DOHH2 (cell line): ENCODE measurements around the gene ANKS3.

Source experiments
- H3F3A ChIP-seq: fragments of 200-600 bp; sonication (generic), shearing (Covaris generic); 2 replicates; pipeline ENCODE4 v1.6.0; 2016; ENCODE audit warnings: antibody characterized with exemption, mild to moderate bottlenecking; ENCODE audit not compliant: control insufficient read depth, insufficient read depth
- H3K27ac ChIP-seq: fragments of 200-600 bp; sonication (generic); 2 replicates; pipeline ENCODE4 v1.5.1; 2014; ENCODE audit warnings: low read depth, mild to moderate bottlenecking, low read length, moderate library complexity
- H3K27me3 ChIP-seq: fragments of 200-600 bp; sonication (generic); 2 replicates; pipeline ENCODE4 v1.6.1; 2014; ENCODE audit warnings: mild to moderate bottlenecking, low read length, mixed read lengths; ENCODE audit not compliant: control insufficient read depth
- H3K36me3 ChIP-seq: fragments of 200-600 bp; sonication (generic); 2 replicates; pipeline ENCODE4 v1.6.1; 2014; ENCODE audit warnings: mild to moderate bottlenecking, low read length, moderate library complexity, mixed read lengths; ENCODE audit not compliant: control insufficient read depth
- H3K4me1 ChIP-seq: fragments of 200-600 bp; sonication (generic); 2 replicates; pipeline ENCODE4 v1.6.1; 2014; ENCODE audit warnings: mild to moderate bottlenecking, low read length, mixed read lengths; ENCODE audit not compliant: control insufficient read depth
- H3K4me2 ChIP-seq: fragments of 200-600 bp; sonication (generic); 2 replicates; pipeline ENCODE4 v1.6.0; 2014; ENCODE audit warnings: mild to moderate bottlenecking, low read length, moderate library complexity
- H3K4me3 ChIP-seq: fragments of 200-600 bp; sonication (generic); 2 replicates; pipeline ENCODE4 v1.5.1; 2014; ENCODE audit warnings: mild to moderate bottlenecking, low read length, mixed read lengths
- H3K79me2 ChIP-seq: fragments of 200-600 bp; sonication (generic); 2 replicates; pipeline ENCODE4 v1.6.1; 2014; ENCODE audit warnings: mild to moderate bottlenecking, low read length, mixed read lengths; ENCODE audit not compliant: control insufficient read depth
- H3K9me2 ChIP-seq: fragments of 200-600 bp; sonication (generic); replicated peaks from 2 replicates; pipeline ENCODE4 v1.6.1; 2014; ENCODE audit warnings: mild to moderate bottlenecking, low read length, mixed read lengths; ENCODE audit not compliant: control insufficient read depth
- H3K9me3 ChIP-seq: fragments of 200-600 bp; sonication (generic); 2 replicates; pipeline ENCODE4 v1.6.1; 2014; ENCODE audit warnings: antibody characterized with exemption, low read length, mixed read lengths; ENCODE audit not compliant: control insufficient read depth, insufficient read depth
- H4K20me1 ChIP-seq: fragments of 200-600 bp; sonication (generic); 2 replicates; pipeline ENCODE4 v1.6.0; 2014; ENCODE audit warnings: low read depth, mild to moderate bottlenecking, antibody characterized with exemption, low read length, moderate library complexity; ENCODE audit not compliant: control insufficient read depth, insufficient read depth
- CTCF ChIP-seq: fragments of 200-600 bp; sonication (generic); IDR thresholded peaks from one replicate; pipeline ENCODE4 v1.5.1; 2014; ENCODE audit warnings: antibody characterized with exemption, mild to moderate bottlenecking, low read depth, low read length; ENCODE audit not compliant: poor library complexity, severe bottlenecking
- EZH2phosphoT487 ChIP-seq: fragments of 200-600 bp; sonication (generic); IDR thresholded peaks from 2 replicates; pipeline ENCODE4 v1.6.1; 2017; ENCODE audit warnings: borderline replicate concordance, mild to moderate bottlenecking, antibody characterized with exemption, low read length, moderate library complexity, mixed read lengths

Gene ANKS3

DNA sequence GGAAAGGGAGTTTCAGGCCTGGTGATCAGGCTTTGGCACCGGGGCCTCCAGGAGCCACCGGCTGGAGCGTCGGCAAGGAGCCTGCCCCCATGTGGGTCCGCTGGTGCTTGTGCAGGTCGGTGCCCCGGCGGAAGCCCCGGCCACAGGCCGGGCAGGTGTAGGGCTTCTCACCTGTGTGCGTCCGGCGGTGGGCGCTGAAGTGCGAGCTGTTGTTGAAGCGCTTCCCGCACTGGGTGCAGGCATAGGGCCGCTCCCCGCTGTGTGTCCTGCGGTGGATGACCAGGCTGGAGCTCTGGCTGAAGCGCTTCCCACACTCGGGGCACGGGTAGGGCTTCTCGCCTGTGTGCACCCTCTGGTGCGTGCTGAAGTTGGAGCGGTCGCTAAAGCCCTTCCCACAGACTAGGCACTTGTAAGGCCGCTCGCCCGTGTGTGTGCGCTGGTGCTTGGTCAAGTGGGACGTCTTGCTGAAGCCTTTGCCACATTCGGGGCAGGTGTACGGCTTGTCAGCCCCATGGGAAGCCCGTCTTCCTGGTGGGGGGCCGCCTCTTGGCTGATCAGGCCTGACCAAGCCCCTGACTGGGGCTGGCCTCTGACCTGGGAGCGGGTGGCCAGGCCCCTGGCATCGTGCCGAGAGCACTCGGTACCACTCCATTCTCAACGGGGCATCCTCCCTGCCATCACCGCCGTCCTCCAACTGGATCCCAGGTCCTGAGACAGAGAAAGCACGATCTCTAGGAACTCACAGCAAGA lies 18.5 kb upstream of the ANKS3 start:
- Histone ChIP-seq H3K4me1 (peaks cover 13% of the 10 kb centered on the region), H3K9me2 (no peaks in the 10 kb centered on the region), H3K27me3 (no peaks in the 10 kb centered on the region), H3K27ac (no peak overlapping the region), H3K4me3 (no peak overlapping the region), H3F3A (no peaks in the 10 kb centered on the region), H4K20me1 (no peaks in the 10 kb centered on the region), H3K4me2 (no peak overlapping the region), H3K9me3 (no peaks in the 10 kb centered on the region), H3K79me2 (no peaks in the 10 kb centered on the region), H3K36me3 (peaks cover 45% of the 10 kb centered on the region)
- TF ChIP-seq CTCF: no peak
- TF ChIP-seq EZH2phosphoT487: no peak

DNA sequence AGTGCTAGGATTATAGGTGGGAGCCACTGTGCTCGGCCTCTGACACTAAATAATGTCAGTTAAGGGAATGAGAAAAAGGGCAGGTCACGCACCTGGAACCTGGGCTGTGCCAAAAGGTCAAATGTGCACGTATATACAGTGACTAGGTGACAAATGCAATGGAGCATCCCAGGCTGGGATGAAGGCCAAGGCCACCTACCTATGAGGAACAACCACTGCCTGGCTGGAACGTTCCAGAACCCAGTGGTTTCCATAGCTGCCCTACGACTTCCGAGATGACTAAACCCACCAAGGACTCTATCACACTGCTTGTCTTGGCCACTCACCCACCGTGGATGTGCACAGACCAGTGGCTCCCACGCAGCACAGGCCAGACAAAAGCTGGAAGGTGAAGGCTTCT lies 16.8 kb upstream of the ANKS3 start:
- H3K4me3 ChIP-seq: no peak overlapping the region
- H3K79me2 ChIP-seq: no peaks in the 10 kb centered on the region
- H3K9me3 ChIP-seq: no peaks in the 10 kb centered on the region
- no peaks in the 10 kb centered on the region for H3K9me2 ChIP-seq
- H3F3A ChIP-seq: no peaks in the 10 kb centered on the region
- H3K36me3 ChIP-seq: peaks cover 40% of the 10 kb centered on the region
- peaks cover 22% of the 10 kb centered on the region for H3K4me1 ChIP-seq
- no peak overlapping the region for H3K27ac ChIP-seq
- no peaks in the 10 kb centered on the region for H3K27me3 ChIP-seq
- no peaks in the 10 kb centered on the region for H4K20me1 ChIP-seq
- H3K4me2 ChIP-seq: no peak overlapping the region
- TF ChIP-seq EZH2phosphoT487: no peak
- no peak for TF ChIP-seq CTCF

GRCh38 chr16:4749700-4750257 lies 15.7 kb upstream of the ANKS3 start:
- Histone ChIP-seq H3K9me3 (no peaks in the 10 kb centered on the region), H3K4me1 (peaks cover 22% of the 10 kb centered on the region), H4K20me1 (no peaks in the 10 kb centered on the region), H3F3A (no peaks in the 10 kb centered on the region), H3K79me2 (no peaks in the 10 kb centered on the region), H3K4me3 (no peak overlapping the region), H3K4me2 (no peak overlapping the region), H3K27me3 (no peaks in the 10 kb centered on the region), H3K36me3 (peaks cover 32% of the 10 kb centered on the region), H3K9me2 (no peaks in the 10 kb centered on the region), H3K27ac (no peak overlapping the region)
- TF ChIP-seq EZH2phosphoT487 (no peak), CTCF (no peak)
